Endothelial cell of umbilical vein (primary cell): ENCODE measurements around the gene MAK. TPM values are rescaled to one million over a fixed set of nuclear protein-coding genes. Genes with fewer than 3 reads are reported as not detected.

Source experiments
- BruUV-seq: library from RNA; stranded (reverse); fragments of 400-500 nt; replicated peaks from 2 replicates; lab custom pipeline; 2021; lab: Mats Ljungman, UMichigan
- CTCF ChIA-PET: fragments of 300-600, 350-600 bp; sonication (Branson Sonifier 250); formaldehyde crosslinking; loops from one replicate; lab custom pipeline; 2021; ENCODE audit warnings: antibody characterized with exemption, inconsistent platforms; lab: Charles Lee
- POLR2A ChIA-PET: fragments of 300-600, 350-600 bp; sonication (Branson Sonifier 250); formaldehyde crosslinking; loops from one replicate; lab custom pipeline; 2021; ENCODE audit warnings: antibody characterized with exemption, inconsistent platforms; lab: Charles Lee
- DNase-seq: peaks from one replicate; pipeline ENCODE4 v3.0.0-alpha.2; 2011; ENCODE audit warnings: low read depth, low spot score
- FAIRE-seq: peaks from 2 replicates; lab custom pipeline; 2011; peaks lifted over from hg19 to GRCh38; lab: Jason Lieb, UNC
- H2AFZ ChIP-seq: 2 replicates; pipeline ENCODE4 v1.6.0; 2012; ENCODE audit warnings: low read depth, low read length, control low read depth, inconsistent platforms
- H3K27ac ChIP-seq: 2 replicates; pipeline ENCODE4 v1.5.1; 2011; ENCODE audit warnings: low read depth, mild to moderate bottlenecking, control low read depth, low read length, moderate library complexity; ENCODE audit not compliant: insufficient read depth
- H3K27me3 ChIP-seq, 2 experiments: 2 replicates each; pipeline versions ENCODE4 v1.6.0 to v1.6.1; 2011; ENCODE audit warnings: low read length in 2 of 2, mixed read lengths in 1 of 2; ENCODE audit not compliant: control insufficient read depth in 2 of 2, insufficient read depth in 2 of 2
- H3K36me3 ChIP-seq, 2 experiments: 2 replicates in 1 of 2; 3 replicates in 1 of 2; pipeline ENCODE4 v1.5.1; 2011; ENCODE audit warnings: low read length in 2 of 2, mild to moderate bottlenecking in 1 of 2, moderate library complexity in 1 of 2; ENCODE audit not compliant: control insufficient read depth in 2 of 2, insufficient read depth in 2 of 2; ENCODE audit errors: extremely low read depth in 1 of 2
- H3K4me1 ChIP-seq: 3 replicates; pipeline ENCODE4 v1.5.1; 2011; ENCODE audit warnings: mild to moderate bottlenecking, low read length; ENCODE audit not compliant: control insufficient read depth, insufficient read depth; ENCODE audit errors: extremely low read depth
- H3K4me2 ChIP-seq: 2 replicates; pipeline ENCODE4 v1.6.1; 2011; ENCODE audit warnings: low read length, control low read depth, mixed read lengths; ENCODE audit not compliant: insufficient read depth
- H3K4me3 ChIP-seq, 3 experiments: fragments of 200-600 bp in 1 of 3; sonication (generic), shearing (Covaris generic) in 1 of 3; replicated peaks in 1 of 3; 2 replicates each; pipeline ENCODE4 v1.5.1; 2011 to 2016; ENCODE audit warnings: control low read depth in 3 of 3, low read length in 3 of 3, mild to moderate bottlenecking in 2 of 3, inconsistent platforms in 1 of 3, low read depth in 1 of 3, moderate library complexity in 1 of 3; ENCODE audit not compliant: insufficient read depth in 1 of 3
- H3K79me2 ChIP-seq: 2 replicates; pipeline ENCODE4 v1.6.0; 2012; ENCODE audit warnings: low read length, inconsistent platforms; ENCODE audit not compliant: control insufficient read depth, insufficient read depth
- H3K9ac ChIP-seq: replicated peaks from 2 replicates; pipeline ENCODE3; 2011; ENCODE audit warnings: low read length, control low read depth; ENCODE audit not compliant: insufficient read depth; ENCODE audit errors: extremely low read depth
- H3K9me1 ChIP-seq: replicated peaks from 3 replicates; pipeline ENCODE4 v1.6.0; 2011; ENCODE audit warnings: mild to moderate bottlenecking, low read length; ENCODE audit not compliant: control insufficient read depth, insufficient read depth; ENCODE audit errors: extremely low read depth
- H3K9me3 ChIP-seq: replicated peaks from 2 replicates; pipeline ENCODE4 v1.5.1; 2012; ENCODE audit warnings: low read length, inconsistent platforms; ENCODE audit not compliant: control insufficient read depth, insufficient read depth
- H4K20me1 ChIP-seq: replicated peaks from 2 replicates; pipeline ENCODE3; 2011; ENCODE audit warnings: mild to moderate bottlenecking, low read length; ENCODE audit not compliant: control insufficient read depth, insufficient read depth; ENCODE audit errors: extremely low read depth
- EZH2 ChIP-seq: IDR thresholded peaks from 2 replicates; pipeline ENCODE4 v1.6.1; 2012; ENCODE audit warnings: borderline replicate concordance, low read depth, mild to moderate bottlenecking, moderate library complexity, low read length, inconsistent platforms; ENCODE audit not compliant: severe bottlenecking
- FOS ChIP-seq: IDR thresholded peaks from 2 replicates; pipeline ENCODE4 v1.6.1; 2011; ENCODE audit warnings: mild to moderate bottlenecking, low read length, moderate library complexity, borderline replicate concordance; ENCODE audit not compliant: insufficient read depth
- GATA2 ChIP-seq: IDR thresholded peaks from 2 replicates; pipeline ENCODE4 v1.7.0; 2011; ENCODE audit warnings: low read depth, mild to moderate bottlenecking, moderate library complexity, mixed read lengths, low read length; ENCODE audit not compliant: insufficient read length, insufficient read depth
- JUN ChIP-seq: IDR thresholded peaks from 2 replicates; pipeline ENCODE4 v1.6.1; 2011; ENCODE audit warnings: borderline replicate concordance, low read depth; ENCODE audit not compliant: insufficient read length, insufficient read depth
- MYC ChIP-seq: IDR thresholded peaks from one replicate; pipeline ENCODE4 v1.6.1; 2011; ENCODE audit warnings: mild to moderate bottlenecking, low read depth, low read length
- POLR2A ChIP-seq: IDR thresholded peaks from 2 replicates; pipeline ENCODE4 v1.6.1; 2012; ENCODE audit warnings: low read depth, mild to moderate bottlenecking, control low read depth, low read length
- POLR2AphosphoS5 ChIP-seq: IDR thresholded peaks from 2 replicates; pipeline ENCODE4 v1.6.1; 2012; ENCODE audit warnings: low read depth, mild to moderate bottlenecking, control low read depth, low read length, moderate library complexity; ENCODE audit not compliant: insufficient read depth
- dilution Hi-C: fragments of 300-500 bp; cut with MboI; formaldehyde crosslinking; loops from one replicate; pipeline ENCODE4 v1.15.0; 2019; ENCODE audit warnings: low sequenced_read_pairs; ENCODE audit not compliant: extremely low pct_ligation_motif_present
- intact Hi-C: fragments of 100-400 bp; cut with micrococcal nuclease; formaldehyde crosslinking; loops from one replicate; pipeline ENCODE4 v1.10.0; 2022
- polyA plus RNA-seq, 4 experiments: library from polyadenylated mRNA; depleted of rRNA in 3 of 4; stranded (reverse) in 3 of 4; unstranded in 1 of 4; fragments of >200 nt; gene quantifications; 2 replicates each; pipeline versions ENCODE4 v1.2.1 to v1.2.3, GENCODE V29; 2011 to 2012; ENCODE audit warnings: missing spikeins in 1 of 4
- total RNA-seq: library from RNA; stranded (reverse); gene quantifications from 2 replicates; pipeline ENCODE4 v1.2.3, GENCODE V29; 2021
- TF ChIP-seq, protein P1 (sequence below), 2 donors: IDR thresholded peaks; 1 replicate in 1 of 2; 2 replicates in 1 of 2; pipeline ENCODE4 v1.5.1; 2011; ENCODE audit warnings: low read length in 2 of 2, mild to moderate bottlenecking in 2 of 2, moderate library complexity in 2 of 2, control low read depth in 1 of 2, inconsistent platforms in 1 of 2, low read depth in 1 of 2; ENCODE audit not compliant: insufficient read depth in 1 of 2; ENCODE audit errors: extremely low read depth in 1 of 2
- TF ChIP-seq, protein P2 (sequence below): IDR thresholded peaks from 2 replicates; pipeline ENCODE4 v1.6.1; 2011; ENCODE audit not compliant: insufficient read depth, insufficient read length

The MAK gene
- total and polyA plus RNA-seq, 2 donors (not counting 3 experiments of a cell fraction or from before 2014, with no cell fraction given): not detected

- no peaks in the 10 kb centered on the region for H3K9me3 ChIP-seq
- dilution Hi-C loops (no loop called here), intact Hi-C loops (no loop called here)
- no peak overlapping the region for H3K27ac ChIP-seq
- POLR2A ChIA-PET: no interaction called here
- no peak overlapping the region for H3K9ac ChIP-seq
- FAIRE-seq: no peak
- H3K4me1 ChIP-seq: no peaks in the 10 kb centered on the region
- H3K4me2 ChIP-seq: no peak overlapping the region
- no TSS peak for BruUV-seq
- no peaks in the 10 kb centered on the region for H3K79me2 ChIP-seq
- CTCF ChIA-PET: interaction anchor here (1.2 to 1.6 kb wide), 2 partner anchors 8 to 19 kb away, joined by 3 to 4 read pairs; no protein-coding TSS in a partner anchor
- H3K27me3 ChIP-seq: no peaks in the 10 kb centered on the region
- H2AFZ ChIP-seq: no peak overlapping the region
- peaks cover 3% of the 10 kb centered on the region for H3K9me1 ChIP-seq
- TF ChIP-seq JUN (no peak), POLR2A (no peak), GATA2 (no peak), EZH2 (no peak), MYC (no peak), FOS (no peak), POLR2AphosphoS5 (no peak)
- TF ChIP-seq, protein P1, sequence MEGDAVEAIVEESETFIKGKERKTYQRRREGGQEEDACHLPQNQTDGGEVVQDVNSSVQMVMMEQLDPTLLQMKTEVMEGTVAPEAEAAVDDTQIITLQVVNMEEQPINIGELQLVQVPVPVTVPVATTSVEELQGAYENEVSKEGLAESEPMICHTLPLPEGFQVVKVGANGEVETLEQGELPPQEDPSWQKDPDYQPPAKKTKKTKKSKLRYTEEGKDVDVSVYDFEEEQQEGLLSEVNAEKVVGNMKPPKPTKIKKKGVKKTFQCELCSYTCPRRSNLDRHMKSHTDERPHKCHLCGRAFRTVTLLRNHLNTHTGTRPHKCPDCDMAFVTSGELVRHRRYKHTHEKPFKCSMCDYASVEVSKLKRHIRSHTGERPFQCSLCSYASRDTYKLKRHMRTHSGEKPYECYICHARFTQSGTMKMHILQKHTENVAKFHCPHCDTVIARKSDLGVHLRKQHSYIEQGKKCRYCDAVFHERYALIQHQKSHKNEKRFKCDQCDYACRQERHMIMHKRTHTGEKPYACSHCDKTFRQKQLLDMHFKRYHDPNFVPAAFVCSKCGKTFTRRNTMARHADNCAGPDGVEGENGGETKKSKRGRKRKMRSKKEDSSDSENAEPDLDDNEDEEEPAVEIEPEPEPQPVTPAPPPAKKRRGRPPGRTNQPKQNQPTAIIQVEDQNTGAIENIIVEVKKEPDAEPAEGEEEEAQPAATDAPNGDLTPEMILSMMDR (IDR thresholded peaks at IDR 0.05; ENCODE audit: extremely low read depth in 1 of 2, insufficient read depth in 1 of 2, low read depth in 1 of 2, low read length in 2 of 2): no peak
- TF ChIP-seq, protein P2, sequence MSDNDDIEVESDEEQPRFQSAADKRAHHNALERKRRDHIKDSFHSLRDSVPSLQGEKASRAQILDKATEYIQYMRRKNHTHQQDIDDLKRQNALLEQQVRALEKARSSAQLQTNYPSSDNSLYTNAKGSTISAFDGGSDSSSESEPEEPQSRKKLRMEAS: no peak
- no peak for DNase-seq
- H4K20me1 ChIP-seq: no peaks in the 10 kb centered on the region
- no peaks in the 10 kb centered on the region for H3K36me3 ChIP-seq
- H3K4me3 ChIP-seq: no peak overlapping the region
These were observed 60.1 kb downstream of the MAK start for GRCh38 chr6:10778230-10778629.
